Ovary (tissue), 9 donors: ENCODE data around the gene OTUB1. TPM values are rescaled to one million over a fixed set of nuclear protein-coding genes. Genes with fewer than 3 reads are reported as not detected.

Experiments
- DNase-seq, 5 donors: peaks; one replicate each; pipeline ENCODE4 v3.0.0-alpha.2; 2019 to 2020
- H3K27ac ChIP-seq, 2 donors: fragments of 200-600 bp; one replicate each; pipeline versions ENCODE4 v1.5.1 to v1.8.0; 2019 to 2022
- H3K27me3 ChIP-seq: fragments of 200-600 bp; one replicate; pipeline ENCODE4 v1.8.0; 2022
- H3K36me3 ChIP-seq: fragments of 200-600 bp; sonication (generic); one replicate; pipeline ENCODE4 v1.5.1; 2019
- H3K4me1 ChIP-seq: one replicate; pipeline ENCODE4 v1.8.1; 2013; ENCODE audit warnings: mild to moderate bottlenecking, moderate library complexity; ENCODE audit not compliant: insufficient read depth
- H3K4me3 ChIP-seq: fragments of 200-600 bp; sonication (generic); one replicate; pipeline ENCODE4 v1.5.1; 2017
- H3K9me3 ChIP-seq, 2 donors: fragments of 200-600 bp in 1 of 2; sonication (generic) in 1 of 2; one replicate each; pipeline versions ENCODE4 v1.5.1 to v1.8.1; 2013 to 2019; ENCODE audit warnings: mild to moderate bottlenecking in 1 of 2, moderate library complexity in 1 of 2
- EP300 ChIP-seq: sonication (generic); formaldehyde crosslinking; IDR thresholded peaks from one replicate; pipeline ENCODE4 v1.6.1; 2017; ENCODE audit warnings: antibody characterized with exemption
- POLR2A ChIP-seq: fragments of 450-650 bp; IDR thresholded peaks from one replicate; pipeline ENCODE4 v1.6.1; 2017; ENCODE audit warnings: antibody characterized with exemption, mild to moderate bottlenecking, moderate library complexity
- WGBS, 3 donors: extraction: QIAGEN DNeasy Blood & Tissue Kit in 1 of 3; methylation state at CpG; one replicate each; pipeline versions ENCODE4 v1.1.5 to v1.1.7; 2013 to 2017; 5-methylcytosine and 5-hydroxymethylcytosine counted together
- intact Hi-C, 4 donors: fragments of 100-400 bp; cut with DNase I; formaldehyde crosslinking; loops; one replicate each; pipeline versions ENCODE4 v1.11.0 to v1.15.1; 2022 to 2023
- polyA plus RNA-seq, 2 donors: library from polyadenylated mRNA; stranded (reverse); fragments of 200-250 nt in 1 of 2; fragments of 350-450 nt in 1 of 2; fragmentation: Illumina TruSeq in 1 of 2; extraction: RNeasy Lipid Tissue Mini Kit (QIAGEN cat#74804) in 1 of 2; gene quantifications; one replicate each; pipeline ENCODE4 v1.2.3, GENCODE V29; 2013 to 2014
- total RNA-seq, 7 donors: library from RNA; depleted of rRNA in 2 of 7; stranded (reverse); fragments of >200 nt in 2 of 7; fragmentation: NEBNext Ultra II Directional in 3 of 7; extraction: Animal tissue kit (Norgen Biotek cat#: 25700) in 3 of 7; gene quantifications; one replicate each; pipeline versions ENCODE4 v1.1.0 to v1.2.4, GENCODE V29; 2016 to 2023
- TF ChIP-seq, protein P1 (sequence below), 3 donors: fragments of 450-650 bp in 2 of 3; fragments of 200-600 bp in 1 of 3; IDR thresholded peaks; one replicate each; pipeline versions ENCODE4 v1.5.1 to v1.8.0; 2016 to 2022; ENCODE audit warnings: antibody characterized with exemption in 3 of 3, mild to moderate bottlenecking in 1 of 3
- donor health status: DM: no; HTN: no; CAD: no; lungs with moderate emphysema.
- donor health status: DM: no; HTN: no; CAD: no.
- donor health status: Bipolar disorder and iron deficiency.
- donor health status: DM: yes; HTN: yes; CAD: no.
- donor health status: DM: no; HTN: no; CAD: no.
- donor health status: DM: yes; HTN: yes; CAD: no.

Gene OTUB1
- total and polyA plus RNA-seq, 9 donors: 34.7 to 66.7 (median 50.7) TPM

DNA sequence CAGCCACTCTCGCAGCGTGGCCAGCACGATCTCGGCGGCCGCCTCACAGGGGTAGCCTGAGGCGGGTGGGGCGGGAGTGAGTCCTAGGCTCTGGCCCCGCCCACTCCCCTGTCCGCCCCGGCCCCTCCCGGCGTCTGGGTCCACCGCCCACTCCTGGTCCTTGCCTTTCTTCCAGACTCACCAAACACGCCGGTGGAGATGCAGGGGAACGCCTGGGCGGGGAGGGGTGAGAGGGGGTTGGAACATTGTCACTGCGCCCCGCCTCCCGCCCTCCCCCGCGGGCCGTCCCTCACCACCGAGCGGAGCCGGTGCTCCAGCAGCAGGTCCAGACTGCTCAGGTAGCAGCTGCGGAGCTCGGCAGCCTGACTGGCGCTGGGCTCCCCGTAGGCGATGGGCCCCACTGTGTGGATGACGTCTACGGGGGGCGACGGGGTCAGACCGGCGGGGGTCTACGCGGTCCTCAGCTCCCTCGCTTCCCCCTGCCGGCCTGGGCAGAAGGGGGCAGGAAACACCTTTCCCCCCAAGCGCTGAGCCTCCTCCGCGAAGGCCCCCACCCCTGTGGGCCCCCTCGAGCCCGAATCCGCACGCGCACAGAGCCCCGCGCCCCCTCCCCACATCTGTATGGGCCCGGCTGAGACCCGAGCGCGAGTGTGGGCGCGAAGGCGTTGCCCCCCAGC is 13.2 kb downstream of the OTUB1 start:
- Histone ChIP-seq H3K9me3 (no peaks in the 10 kb centered on the region), H3K27ac (no peak overlapping the region), H3K27me3 (no peaks in the 10 kb centered on the region), H3K36me3 (no peaks in the 10 kb centered on the region), H3K4me3 (peak overlapping the region; percentile 25), H3K4me1 (peaks cover 8% of the 10 kb centered on the region)
- peak; percentile 66 to 80 (median 69) for DNase-seq
- WGBS, 3 donors: 6 to 16% (median 11%) methylated on average over 23 to 59 of the region's 59 CpGs
- intact Hi-C loops: loop anchor here (2.0 to 10.0 kb wide), 3 partner anchors 153 to 295 kb away; partner anchors contain the start of gene KCNK4 (in 1 of the 4)
- TF ChIP-seq POLR2A (no peak), EP300 (no peak)
- TF ChIP-seq, protein P1, sequence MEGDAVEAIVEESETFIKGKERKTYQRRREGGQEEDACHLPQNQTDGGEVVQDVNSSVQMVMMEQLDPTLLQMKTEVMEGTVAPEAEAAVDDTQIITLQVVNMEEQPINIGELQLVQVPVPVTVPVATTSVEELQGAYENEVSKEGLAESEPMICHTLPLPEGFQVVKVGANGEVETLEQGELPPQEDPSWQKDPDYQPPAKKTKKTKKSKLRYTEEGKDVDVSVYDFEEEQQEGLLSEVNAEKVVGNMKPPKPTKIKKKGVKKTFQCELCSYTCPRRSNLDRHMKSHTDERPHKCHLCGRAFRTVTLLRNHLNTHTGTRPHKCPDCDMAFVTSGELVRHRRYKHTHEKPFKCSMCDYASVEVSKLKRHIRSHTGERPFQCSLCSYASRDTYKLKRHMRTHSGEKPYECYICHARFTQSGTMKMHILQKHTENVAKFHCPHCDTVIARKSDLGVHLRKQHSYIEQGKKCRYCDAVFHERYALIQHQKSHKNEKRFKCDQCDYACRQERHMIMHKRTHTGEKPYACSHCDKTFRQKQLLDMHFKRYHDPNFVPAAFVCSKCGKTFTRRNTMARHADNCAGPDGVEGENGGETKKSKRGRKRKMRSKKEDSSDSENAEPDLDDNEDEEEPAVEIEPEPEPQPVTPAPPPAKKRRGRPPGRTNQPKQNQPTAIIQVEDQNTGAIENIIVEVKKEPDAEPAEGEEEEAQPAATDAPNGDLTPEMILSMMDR (IDR thresholded peaks at IDR 0.05): no peak

DNA sequence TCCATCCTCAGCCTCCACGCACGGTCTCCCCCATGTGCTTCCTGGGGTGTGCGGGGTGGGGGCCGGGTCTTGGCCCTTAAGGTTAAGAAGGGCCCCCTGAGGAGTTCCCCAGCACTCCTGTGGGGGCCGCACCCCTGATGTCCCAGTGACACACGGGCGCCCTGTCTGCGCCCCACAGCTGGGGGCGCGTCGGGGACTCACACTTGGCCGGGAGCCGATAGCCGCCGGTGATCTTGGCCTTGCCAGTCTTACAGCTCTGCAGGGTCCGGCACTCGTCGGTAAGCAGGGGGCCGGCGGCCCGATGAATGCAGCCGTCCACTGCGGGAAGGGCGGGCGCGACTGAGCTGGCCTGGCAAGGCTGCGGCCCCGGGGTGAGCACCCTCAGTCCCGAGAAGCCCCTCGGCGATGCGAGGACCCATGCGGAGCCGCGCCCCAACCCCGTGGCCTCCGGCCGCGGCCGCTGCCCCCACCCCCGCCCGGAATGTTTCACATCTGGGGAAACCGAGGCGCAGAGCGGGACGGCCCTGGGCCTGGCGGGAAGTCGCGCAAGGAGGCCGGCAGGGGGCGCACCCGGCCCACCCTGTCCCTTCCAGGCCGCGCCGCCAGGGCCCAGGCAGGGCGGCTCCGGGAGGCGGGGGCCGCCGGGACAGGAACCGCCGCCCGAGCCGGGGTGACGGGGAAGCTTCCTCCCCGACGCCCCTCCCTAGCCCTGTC is 13.9 kb downstream of the OTUB1 start:
- H3K27ac ChIP-seq: no peak overlapping the region
- no peaks in the 10 kb centered on the region for H3K9me3 ChIP-seq
- H3K27me3 ChIP-seq: no peaks in the 10 kb centered on the region
- DNase-seq: peak; percentile 62 to 85 (median 77)
- intact Hi-C loops: loop anchor here in 3 of 4 donors (2.0 to 10.0 kb wide), 3 partner anchors 152 to 295 kb away; partner anchors contain the start of gene KCNK4 (in 1 of the 3)
- H3K36me3 ChIP-seq: no peaks in the 10 kb centered on the region
- TF ChIP-seq, protein P1 (IDR thresholded peaks at IDR 0.05): peak; percentile 57 to 94 (median 94)
- TF ChIP-seq POLR2A: no peak
- 1 to 12% (median 1%) methylated on average over 17 to 67 of the region's 67 CpGs for WGBS, 3 donors
- peaks cover 8% of the 10 kb centered on the region for H3K4me1 ChIP-seq
- H3K4me3 ChIP-seq: peak overlapping the region; percentile 25

DNA sequence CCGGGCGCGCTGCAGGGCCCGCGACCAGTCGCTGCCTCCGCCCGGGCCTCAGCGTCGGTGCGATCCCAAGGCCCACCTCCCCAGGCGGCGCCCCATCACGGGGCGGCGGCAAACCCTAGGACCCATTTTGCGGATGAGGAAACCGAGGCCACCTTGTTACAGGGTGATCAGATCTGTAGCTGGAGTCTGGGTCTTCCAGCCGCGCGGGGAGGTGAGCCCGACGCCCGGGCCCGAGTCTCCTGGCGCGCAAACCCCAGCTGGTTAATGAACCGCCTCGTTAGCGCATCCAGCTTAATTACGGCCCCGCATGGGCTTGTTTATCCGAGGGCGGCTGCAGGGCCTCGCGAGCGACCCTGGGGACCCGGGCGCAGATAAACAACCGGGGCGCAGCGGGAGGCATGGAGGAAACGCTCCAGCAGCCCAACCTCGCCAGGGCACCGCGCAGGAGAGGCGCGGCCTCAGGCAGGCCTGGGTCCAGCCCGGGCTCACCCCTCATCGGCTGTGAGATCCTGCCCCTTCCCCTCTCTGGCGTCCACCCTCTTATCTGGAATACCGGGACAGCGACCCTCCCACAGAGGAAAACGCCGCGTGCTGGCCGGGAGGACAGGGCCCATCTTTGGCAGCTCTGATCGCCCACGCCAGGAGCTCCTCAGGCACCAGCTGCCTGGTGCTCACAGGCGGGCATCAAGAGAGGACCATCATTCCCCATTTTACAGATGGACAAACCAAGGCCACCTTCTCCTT is 14.7 kb downstream of the OTUB1 start:
- H3K4me1 ChIP-seq: peaks cover 8% of the 10 kb centered on the region
- TF ChIP-seq EP300: no peak
- TF ChIP-seq, protein P1 (IDR thresholded peaks at IDR 0.05): peak in 1 of 3 donors; percentile 1
- peak in 2 of 5 donors; percentile 31 to 43 for DNase-seq
- no peak overlapping the region for H3K27ac ChIP-seq
- H3K27me3 ChIP-seq: no peaks in the 10 kb centered on the region
- H3K4me3 ChIP-seq: peak overlapping the region; percentile 25
- no peaks in the 10 kb centered on the region for H3K9me3 ChIP-seq
- H3K36me3 ChIP-seq: no peaks in the 10 kb centered on the region
- intact Hi-C loops: loop anchor here in 3 of 4 donors (2.0 to 10.0 kb wide), 3 partner anchors 151 to 294 kb away; partner anchors contain the start of gene KCNK4 (in 1 of the 3)
- 14 to 22% (median 21%) methylated on average over 56 to 60 of the region's 60 CpGs for WGBS, 3 donors
